Measurements from ENCODE around the gene ANGPTL8.

Gene ANGPTL8

GRCh38 chr19:11288349-11288748, 48.9 kb downstream of the ANGPTL8 start:
- no peak for DNase-seq (ENCODE audit: low read depth in 1 of 2, low spot score in 1 of 2)

- DNase-seq (ENCODE audit: low read depth in 1 of 2, low spot score in 1 of 2) = no peak
Measured at GRCh38 chr19:11290256-11290655, 50.8 kb downstream of the ANGPTL8 start.

GRCh38 chr19:11291415-11291814, 52.0 kb downstream of the ANGPTL8 start:
- no peak for DNase-seq (ENCODE audit: low read depth in 1 of 2, low spot score in 1 of 2)
